ENCODE data around the gene ZNF227.
A peak's percentile ranks its signal among the peaks of the same experiment; 100 is the strongest.
"Not testable (repeated sequence)": the region's sequence is repeated elsewhere in the genome, so short reads cannot be mapped to it uniquely, and the experiment has no call there.

Gene ZNF227

DNA sequence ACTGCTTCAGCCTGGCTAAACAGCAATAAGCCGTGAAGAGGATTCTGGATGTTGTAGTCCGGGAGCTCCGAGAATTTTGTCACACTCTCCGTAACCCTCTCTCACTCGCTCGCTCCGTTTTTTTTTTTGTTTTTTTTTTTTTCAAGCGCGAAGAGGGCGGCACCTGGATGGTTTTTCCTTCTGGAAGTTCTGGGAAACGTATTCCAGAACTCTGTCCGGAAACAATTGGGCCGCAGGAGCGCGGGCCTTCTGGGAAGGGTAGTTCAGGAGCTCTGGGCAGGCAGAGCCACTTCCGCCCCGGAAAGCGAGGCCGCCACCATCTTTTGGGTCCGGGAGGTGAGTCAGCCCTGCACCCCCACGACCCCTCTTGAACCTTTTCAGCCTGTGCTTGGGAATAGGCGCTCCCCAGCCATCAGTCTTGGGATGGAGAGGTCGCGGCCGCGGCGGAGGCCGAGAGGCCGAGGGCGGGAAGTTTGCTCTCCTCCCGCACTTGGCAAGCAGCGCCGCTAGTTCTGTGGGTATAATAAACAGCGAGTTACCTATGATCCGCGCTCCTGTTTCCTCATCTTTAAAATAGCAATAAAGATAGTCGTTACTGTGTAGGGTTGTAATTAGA is at the start of gene ZNF227:
ZNF227 (plus strand) TSS at position 283 of the 616 bp plus-strand sequence. CDS start 5,261 bp downstream, outside the sequence.
- peak; percentile 81 to 83 for DNase-seq

- DNase-seq = no peak
These were observed 48.5 kb upstream of the ZNF227 start for GRCh38 chr19:44163789-44164188.

GRCh38 chr19:44164327-44164672 is 48.0 kb upstream of the ZNF227 start:
- no peak for DNase-seq

GRCh38 chr19:44164673-44165512 is 47.4 kb upstream of the ZNF227 start, which contains the start of gene ZNF226:
TSS of gene ZNF226 (plus strand) at chr19:44165100. CDS start at chr19:44170081, 4,981 bp downstream.
- peak; percentile 74 to 82 for DNase-seq

- not testable (repeated sequence) for DNase-seq
These were observed 41.7 kb upstream of the ZNF227 start for GRCh38 chr19:44170660-44171059.

DNA sequence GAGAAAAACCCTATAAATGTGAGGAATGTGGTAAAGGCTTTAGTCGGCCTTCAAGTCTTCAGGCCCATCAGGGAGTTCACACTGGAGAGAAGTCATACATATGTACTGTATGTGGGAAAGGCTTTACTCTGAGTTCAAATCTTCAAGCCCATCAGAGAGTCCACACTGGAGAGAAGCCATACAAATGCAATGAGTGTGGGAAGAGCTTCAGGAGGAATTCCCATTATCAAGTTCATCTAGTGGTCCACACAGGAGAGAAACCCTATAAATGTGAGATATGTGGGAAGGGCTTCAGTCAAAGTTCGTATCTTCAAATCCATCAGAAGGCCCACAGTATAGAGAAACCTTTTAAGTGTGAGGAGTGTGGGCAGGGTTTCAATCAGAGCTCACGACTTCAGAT is 35.7 kb upstream of the ZNF227 start:
- no peak for DNase-seq

DNA sequence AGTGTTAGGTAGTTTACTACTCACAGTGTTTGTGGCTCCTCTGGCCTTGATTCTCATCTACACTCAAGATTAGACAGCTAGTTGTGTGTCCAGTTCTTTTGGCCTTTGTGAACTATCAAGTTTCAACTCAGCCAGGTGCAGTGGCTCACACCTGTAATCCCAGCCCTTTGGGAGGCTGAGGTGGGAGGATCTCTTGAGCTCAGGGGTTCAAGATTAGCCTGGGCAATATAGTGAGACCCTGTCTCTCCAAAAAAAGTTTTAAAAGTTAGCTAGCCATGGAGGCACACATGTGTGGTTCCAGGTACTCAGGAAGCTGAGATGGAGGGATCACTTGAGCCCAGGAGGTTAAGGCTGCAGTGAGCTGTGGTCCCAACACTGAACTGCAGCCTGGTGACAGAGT is 31.4 kb upstream of the ZNF227 start:
- DNase-seq = no peak

DNA sequence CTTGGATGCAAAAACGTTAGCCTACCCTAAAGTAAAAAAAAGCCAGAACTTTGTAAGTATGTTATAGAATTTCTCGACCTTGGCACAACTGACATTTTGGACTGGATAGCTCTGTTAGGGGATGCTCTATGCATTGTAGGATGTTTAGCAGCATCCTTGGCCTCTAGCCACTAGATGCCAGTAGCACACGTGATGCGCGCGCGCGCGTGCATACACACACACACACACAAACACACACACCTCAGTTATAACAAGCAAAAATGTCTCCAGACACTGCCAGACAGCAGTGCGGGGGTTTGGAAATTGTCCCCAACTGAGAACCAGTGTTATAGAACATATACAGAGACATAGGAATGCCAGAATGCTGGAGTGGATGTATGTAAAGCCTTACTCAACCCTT is 30.2 kb upstream of the ZNF227 start:
- DNase-seq = no peak

DNA sequence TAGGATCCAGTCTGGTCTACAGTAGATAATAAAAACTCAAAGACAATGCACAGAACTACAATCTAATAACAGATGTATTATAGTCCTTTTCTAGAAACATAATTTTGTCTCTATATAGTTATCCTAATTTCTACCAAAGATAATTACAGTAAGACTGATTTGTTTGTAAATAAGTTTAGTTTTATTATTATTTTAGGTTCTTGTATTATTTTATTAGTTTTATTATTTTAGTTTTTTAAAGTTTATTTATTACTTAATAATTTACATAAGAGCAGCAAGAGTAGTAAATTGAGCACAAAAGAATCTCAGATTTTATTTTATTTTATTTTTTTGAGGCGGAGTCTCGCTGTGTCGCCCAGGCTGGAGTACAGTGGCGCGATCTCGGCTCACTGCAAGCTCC is 22.3 kb upstream of the ZNF227 start:
- DNase-seq = no peak

GRCh38 chr19:44192127-44192526 is 20.2 kb upstream of the ZNF227 start:
- DNase-seq = no peak

DNA sequence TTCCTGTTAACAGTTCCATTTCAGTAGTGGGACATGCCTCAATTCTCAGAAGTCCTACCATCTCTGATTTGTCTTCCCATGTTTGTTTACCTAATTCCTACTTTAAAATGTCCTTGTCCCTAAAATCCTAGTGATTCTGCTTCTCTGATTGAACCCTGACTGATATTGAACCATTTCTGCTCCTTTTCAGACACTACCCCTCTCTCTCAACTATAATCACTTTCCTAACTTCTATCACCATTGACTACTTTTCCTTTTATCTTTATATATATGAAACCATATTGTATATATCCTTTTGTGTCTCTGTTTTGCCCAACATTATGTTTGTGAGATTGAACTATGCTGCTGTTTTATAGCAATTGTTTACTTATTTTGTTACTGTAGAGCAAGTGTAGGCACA is 15.6 kb upstream of the ZNF227 start:
- no peak for DNase-seq

DNA sequence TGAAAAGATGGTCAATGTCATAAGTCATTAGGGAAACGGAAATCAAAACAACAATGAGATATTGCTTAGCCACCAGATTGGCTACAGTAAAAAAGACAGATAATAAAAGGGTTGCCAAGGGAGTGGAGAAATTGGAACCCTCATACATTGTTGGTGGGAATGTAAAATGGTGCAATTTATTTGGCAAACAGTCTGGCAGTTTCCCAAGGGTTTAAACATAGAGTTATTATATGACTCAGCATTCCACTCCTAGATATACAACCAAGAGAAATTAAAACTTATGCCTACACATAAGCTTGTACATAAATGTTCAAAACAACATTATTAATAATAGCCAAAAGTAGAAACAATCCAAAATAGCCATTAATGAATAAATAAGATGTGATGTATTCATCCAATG is 9.9 kb upstream of the ZNF227 start:
- no peak for DNase-seq

DNA sequence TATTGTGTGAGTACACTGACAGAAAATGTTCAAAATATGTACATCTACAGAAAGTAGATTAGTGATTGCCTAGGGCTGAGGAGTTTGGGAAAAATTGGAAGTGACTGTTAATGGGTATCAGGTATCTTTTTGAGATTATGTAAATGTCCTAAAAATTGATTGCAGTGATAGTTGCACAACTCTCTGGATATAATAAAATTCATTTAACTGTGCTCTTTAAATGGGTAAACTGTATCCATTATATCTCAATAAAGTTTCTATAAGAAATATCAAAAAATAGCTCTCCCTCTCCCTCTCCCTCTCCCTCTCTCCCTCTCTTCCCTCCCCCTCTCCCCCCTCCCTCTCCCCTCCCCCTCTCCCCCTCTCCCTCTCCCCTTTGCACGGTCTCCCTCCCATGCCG is 9.4 kb upstream of the ZNF227 start:
- no peak for DNase-seq

DNA sequence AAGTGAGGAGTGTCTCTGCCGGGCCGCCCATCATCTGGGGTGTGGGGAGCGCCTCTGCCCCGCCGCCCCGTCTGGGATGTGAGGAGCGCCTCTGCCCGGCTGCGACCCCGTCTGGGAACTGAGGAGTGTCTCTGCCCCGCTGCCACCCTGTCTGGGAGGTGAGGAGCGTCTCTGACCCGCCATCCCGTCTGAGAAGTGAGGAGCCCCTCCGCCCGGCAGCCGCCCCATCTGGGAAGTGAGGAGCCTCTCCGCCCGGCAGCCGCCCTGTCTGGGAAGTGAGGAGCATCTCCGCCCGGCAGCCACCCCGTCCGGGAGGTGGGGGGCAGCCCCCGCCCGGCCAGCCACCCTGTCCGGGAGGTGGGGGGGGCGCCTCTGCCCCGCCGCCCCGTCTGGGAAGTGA is 8.5 kb upstream of the ZNF227 start:
- not testable (repeated sequence) for DNase-seq

- no peak for DNase-seq
These were observed 7.6 kb upstream of the ZNF227 start for GRCh38 chr19:44204772-44205171.

DNA sequence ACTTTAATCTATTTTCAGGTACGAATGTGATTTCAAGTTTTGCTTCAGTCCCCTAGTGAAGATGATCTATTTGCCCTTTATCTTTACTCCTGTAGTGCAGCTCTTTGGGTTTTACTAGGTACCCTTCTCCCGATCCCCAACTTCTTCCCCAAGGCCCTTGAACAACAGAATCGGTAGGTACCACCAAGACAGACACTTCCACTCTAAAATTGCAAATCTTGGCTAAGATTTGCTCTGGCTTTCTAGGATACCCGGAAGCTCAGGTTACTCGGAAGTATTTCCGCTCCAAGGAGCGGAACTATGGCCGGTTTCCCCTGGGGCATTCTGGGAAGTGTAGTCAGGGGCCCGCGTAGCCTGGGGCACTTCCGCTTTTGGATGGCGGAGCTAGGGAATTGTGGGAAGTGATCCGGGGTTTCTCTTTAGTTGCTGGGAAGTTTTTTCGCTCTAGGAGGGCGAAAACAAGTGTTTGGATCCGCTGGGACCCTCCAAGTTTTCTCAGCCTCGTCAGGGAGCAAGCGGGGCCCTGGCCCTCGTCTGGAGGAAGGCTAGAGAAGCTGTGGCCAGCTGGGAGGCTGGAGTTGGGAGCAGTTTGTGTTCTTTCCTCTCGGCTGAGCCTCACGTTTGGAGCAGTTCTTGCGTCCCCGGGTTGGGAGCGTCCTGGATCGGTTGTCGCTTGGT is 5.1 kb upstream of the ZNF227 start:
- DNase-seq = peak; percentile 78 to 82

DNA sequence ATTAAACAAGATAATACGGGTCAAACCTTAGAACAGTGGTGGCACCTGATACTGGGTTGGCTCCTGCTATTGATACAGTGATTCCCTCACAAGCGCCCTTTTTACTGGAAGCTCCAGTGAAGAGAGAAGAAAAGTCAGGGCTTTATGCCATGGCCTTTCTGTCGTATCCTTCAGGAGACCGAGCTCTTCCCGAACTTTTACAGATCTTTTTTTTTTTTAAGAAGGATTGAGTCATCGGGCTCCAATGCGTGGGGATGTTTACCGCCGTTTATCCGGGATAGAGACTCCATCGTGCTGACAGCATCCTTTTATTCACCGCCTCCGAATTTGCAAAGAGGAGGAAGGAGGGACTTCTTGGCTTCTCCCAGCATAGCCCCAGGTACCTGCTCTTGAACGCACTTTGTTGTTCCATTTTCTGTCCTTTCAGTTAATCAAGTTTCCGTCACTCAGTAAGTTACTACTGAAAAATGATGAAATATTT is 574 bp downstream of the ZNF227 start:
- DNase-seq = no peak

GRCh38 chr19:44219926-44220325 is 7.6 kb downstream of the ZNF227 start:
- DNase-seq = not testable (repeated sequence)

DNA sequence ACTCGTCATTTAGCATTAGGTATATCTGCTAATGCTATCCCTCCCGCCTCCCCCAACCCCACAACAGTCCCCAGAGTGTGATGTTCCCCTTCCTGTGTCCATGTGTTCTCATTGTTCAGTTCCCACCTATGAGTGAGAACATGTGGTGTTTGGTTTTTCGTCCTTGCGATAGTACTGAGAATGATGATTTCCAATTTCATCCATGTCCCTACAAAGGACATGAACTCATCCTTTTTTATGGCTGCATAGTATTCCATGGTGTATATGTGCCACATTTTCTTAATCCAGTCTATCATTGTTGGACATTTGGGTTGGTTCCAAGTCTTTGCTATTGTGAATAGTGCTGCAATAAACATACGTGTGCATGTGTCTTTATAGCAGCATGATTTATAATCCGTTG is 8.4 kb downstream of the ZNF227 start:
- DNase-seq = not testable (repeated sequence)

- not testable (repeated sequence) for DNase-seq
These were observed 9.0 kb downstream of the ZNF227 start for GRCh38 chr19:44221291-44221690.

- no peak for DNase-seq
These were observed 16.0 kb downstream of the ZNF227 start for GRCh38 chr19:44228318-44228717.

GRCh38 chr19:44232867-44233266 is 20.5 kb downstream of the ZNF227 start:
- no peak for DNase-seq

- no peak for DNase-seq
These were observed 24.1 kb downstream of the ZNF227 start for GRCh38 chr19:44236384-44236783.

GRCh38 chr19:44252332-44252731 is 40.0 kb downstream of the ZNF227 start:
- DNase-seq = not testable (repeated sequence)

Measured in stimulated activated CD4-positive, alpha-beta T cell treated with anti-CD3 and anti-CD28 coated beads, Interleukin-2, amount 100 ng/mL, for 24 hours (primary cell).